H1 (cell line): Measurements from ENCODE around the gene CRNKL1.

Experiments
- CTCF ChIP-seq, 3 experiments: IDR thresholded peaks; 1 replicate in 2 of 3; 2 replicates in 1 of 3; pipeline versions ENCODE4 v1.5.1 to v1.6.1; 2011; ENCODE audit warnings: low read length in 3 of 3, mild to moderate bottlenecking in 3 of 3, inconsistent platforms in 2 of 3, low read depth in 1 of 3, moderate library complexity in 1 of 3; ENCODE audit not compliant: insufficient read depth in 1 of 3; ENCODE audit errors: control extremely low read depth in 1 of 3
- SUZ12 ChIP-seq: fragments of 200-600 bp; sonication (generic); IDR thresholded peaks from 2 replicates; pipeline ENCODE4 v1.6.1; 2012; ENCODE audit warnings: mild to moderate bottlenecking, inconsistent platforms, low read length, moderate library complexity, mixed read lengths
- TCF12 ChIP-seq: IDR thresholded peaks from 2 replicates; pipeline ENCODE4 v1.6.1; 2011; ENCODE audit warnings: low read depth, mild to moderate bottlenecking, low read length

- TF ChIP-seq TCF12 = no peak
- no peak for TF ChIP-seq CTCF (IDR thresholded peaks at IDR 0.05; ENCODE audit: control extremely low read depth in 1 of 3, insufficient read depth in 1 of 3, low read depth in 1 of 3, low read length in 3 of 3)
- no peak for TF ChIP-seq SUZ12
Measured at GRCh38 chr20:20065361-20065760, 13.1 kb upstream of the CRNKL1 start.
